NCI-H2107 treated with DMSO at 0.1 percent for 48 hours (cell line): ENCODE measurements around the gene LGALS3BP.
A peak's percentile ranks its signal among the peaks of the same experiment; 100 is the strongest.
"Not testable (repeated sequence)": the region's sequence is repeated elsewhere in the genome, so short reads cannot be mapped to it uniquely, and the experiment has no call there.

Experiments
- DNase-seq: peaks from one replicate; lab custom pipeline; 2025; ENCODE audit not compliant: unreplicated experiment; lab: John Stamatoyannopoulos, UW

Gene LGALS3BP, protein sequence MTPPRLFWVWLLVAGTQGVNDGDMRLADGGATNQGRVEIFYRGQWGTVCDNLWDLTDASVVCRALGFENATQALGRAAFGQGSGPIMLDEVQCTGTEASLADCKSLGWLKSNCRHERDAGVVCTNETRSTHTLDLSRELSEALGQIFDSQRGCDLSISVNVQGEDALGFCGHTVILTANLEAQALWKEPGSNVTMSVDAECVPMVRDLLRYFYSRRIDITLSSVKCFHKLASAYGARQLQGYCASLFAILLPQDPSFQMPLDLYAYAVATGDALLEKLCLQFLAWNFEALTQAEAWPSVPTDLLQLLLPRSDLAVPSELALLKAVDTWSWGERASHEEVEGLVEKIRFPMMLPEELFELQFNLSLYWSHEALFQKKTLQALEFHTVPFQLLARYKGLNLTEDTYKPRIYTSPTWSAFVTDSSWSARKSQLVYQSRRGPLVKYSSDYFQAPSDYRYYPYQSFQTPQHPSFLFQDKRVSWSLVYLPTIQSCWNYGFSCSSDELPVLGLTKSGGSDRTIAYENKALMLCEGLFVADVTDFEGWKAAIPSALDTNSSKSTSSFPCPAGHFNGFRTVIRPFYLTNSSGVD

DNA sequence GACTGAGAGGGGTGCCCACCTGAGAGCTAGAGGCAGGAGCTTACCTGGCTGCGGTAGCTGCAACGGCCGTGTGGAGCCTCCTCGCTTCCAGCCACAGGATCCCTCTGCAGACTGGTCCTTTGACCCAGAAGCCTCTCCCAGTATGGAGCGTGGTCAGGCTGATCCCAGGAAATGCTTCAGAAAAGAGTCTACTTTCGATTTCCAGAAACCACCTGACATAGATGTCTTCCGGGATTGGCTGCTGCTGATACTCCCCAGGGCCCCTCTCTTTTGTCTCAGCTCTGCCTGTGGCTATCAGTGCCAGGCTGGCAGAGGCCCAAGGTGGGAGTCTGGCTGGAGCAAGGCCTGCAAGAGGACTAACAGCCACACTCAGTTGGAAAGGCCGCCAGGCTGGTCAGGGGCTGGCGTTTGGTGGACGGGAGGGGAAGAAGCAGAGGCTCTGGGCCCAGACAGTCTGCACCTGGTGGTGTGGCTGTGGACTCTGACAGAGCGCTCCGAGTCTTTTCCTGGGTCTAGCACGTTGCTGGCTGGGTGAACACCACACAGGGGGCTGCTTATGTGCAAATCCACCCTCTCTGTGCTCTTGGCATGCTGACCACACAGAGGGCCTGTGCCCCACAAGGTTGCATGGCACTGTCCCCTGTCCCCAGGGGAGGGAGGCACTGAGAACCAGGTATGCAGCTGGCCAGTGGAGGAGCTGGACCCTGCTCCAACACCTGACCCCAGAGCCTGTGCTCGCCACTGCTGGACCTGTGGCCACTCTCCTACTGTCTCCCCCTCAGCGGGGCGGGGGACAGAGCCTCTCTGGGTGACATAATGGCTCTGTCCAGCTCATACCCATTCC, at the start of gene LGALS3BP:
TSS of gene LGALS3BP (minus strand) at position 144 of the 844 bp plus-strand sequence. CDS start 2,732 bp downstream, outside the sequence.
- peak; percentile 92 for DNase-seq

DNA sequence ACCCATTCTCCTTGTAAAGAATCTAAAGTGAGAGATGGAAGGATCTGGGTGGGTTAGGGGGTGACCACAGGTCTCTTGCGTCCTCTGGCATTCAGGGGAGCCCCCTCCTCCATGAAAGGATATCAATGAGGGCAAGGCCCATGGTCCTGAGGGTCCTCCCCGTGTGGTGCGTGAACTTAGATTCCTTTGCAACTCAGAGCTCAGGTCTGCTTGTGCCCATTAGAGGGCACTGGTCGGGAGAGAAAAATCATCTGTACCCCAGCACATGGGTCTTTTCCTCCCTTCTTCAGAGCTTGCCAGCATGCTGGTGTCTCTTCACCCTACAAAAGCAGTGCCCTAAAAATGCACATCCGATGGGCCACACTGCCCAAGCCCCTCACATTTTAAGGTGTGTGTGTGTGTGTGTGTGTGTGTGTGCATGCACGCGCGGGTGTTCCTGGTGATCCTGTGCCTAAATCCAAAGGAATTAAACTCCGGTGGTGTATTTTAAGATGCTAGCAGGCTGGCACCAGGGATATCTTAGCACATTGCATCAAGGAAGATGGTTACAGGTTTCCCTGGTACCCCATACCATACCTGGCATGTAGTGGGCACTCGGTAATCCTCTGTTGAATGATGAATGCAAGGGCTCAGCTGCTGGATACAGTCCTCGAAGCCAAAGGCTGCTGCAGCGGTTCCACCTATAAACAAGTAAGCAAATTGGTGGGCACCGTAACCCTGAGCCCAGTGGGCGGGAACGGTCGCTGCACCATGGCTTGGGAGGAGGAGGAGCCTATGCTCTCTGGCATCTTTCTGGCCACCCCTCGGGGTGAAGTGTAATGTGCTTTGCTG, 49.0 kb upstream of the LGALS3BP start:
- DNase-seq = no peak

DNA sequence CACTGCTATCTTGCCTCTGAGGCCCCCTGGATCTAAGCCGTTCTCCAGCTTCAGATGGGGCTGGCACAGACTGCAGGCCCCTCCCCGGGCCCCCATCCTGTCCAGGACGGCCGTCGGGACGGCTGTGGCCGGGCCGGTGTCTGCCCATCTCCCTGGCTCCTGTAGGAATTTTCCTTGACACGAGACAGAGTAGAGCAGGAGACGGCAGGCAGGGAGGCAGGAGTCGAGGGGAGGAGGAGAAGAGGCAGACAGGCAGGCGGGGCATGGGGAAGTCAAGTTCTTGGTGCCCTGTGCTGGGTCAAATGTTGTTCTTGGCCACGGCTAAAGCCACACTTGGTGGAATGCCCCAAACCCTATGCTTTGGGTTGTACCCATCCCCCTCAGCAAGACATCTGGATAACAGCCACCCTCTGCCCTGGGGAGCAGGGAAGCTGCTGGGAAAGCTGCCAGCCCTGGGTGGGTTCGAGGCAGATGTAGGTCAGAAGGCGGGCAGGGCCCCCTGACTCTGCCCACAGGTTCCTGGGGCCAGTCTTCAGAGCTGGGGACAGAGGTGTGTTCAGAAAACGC, 48.3 kb upstream of the LGALS3BP start:
- no peak for DNase-seq

DNA sequence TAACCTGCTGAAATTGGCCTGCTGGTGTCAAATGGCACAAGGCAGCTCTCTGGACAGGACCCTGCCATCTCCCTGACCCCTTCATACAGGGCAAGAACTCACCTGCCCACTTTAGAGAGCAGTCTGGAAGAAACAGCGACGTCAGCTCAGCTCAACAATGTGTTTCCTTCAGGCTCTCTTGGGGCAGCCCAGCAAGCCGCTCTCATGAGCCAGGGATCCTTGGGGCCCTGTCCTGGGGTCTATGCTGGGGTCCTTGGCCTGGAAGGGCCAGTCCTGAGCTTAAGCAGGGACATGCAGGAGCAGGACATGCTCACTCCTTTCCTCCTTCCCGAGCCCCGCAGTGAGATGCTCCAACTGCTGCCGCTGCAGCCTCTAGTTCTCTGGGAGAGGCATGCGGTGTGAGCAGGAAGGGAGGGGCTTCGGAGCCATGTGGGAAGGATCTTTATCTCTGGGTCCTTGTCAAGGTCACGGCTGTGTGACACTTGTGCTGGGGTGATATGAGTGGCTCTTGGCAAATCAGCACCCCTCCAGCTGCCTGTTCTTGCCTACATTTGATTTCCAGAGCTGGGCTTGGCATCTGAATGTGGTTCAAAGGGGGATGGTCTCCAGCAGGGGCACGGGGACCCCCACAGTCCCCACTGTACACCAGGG, 47.7 kb upstream of the LGALS3BP start:
- DNase-seq = no peak

DNA sequence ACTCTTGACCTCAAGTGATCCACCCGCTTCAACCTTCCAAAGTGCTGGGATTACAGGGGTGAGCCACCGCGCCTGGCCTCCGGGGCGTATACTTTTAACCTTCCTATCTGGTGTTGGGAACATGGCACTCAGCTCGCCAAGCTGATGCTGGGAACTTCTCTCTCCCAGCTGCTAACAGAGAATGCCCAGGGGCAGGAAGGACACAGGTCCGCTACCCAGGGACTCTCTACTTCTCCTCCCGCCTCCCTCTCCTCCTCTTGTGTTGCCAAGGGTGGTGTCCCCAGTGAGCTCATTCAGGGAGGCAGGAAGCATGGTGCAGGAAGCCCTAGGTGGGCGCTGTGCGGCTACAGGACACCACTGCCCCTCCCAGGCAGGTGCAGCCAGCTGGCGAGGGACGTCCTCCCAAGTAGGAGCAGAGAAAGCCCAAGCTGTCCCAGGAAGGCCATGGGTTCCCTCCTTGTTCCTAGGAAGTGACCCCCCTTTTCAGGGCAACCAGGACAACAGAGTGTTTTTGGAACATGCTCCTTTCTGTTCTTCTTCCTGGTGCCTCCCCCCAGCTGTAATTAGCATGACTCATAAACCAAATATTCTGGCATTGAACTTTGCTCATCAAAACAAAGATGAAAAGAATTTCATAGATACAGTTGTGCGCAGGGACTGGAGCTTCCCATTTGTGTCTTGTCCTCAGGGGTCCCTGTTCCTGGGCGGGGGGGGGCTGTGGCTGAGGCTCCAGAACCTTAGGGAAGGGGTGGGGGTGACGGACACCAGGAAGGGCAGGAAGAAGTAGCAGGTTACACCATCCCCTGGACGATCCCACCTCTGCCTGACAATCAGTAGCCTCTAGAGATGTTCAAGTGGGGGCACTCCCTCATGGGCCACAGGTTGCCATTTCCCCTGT, 46.9 kb upstream of the LGALS3BP start:
- no peak for DNase-seq

DNA sequence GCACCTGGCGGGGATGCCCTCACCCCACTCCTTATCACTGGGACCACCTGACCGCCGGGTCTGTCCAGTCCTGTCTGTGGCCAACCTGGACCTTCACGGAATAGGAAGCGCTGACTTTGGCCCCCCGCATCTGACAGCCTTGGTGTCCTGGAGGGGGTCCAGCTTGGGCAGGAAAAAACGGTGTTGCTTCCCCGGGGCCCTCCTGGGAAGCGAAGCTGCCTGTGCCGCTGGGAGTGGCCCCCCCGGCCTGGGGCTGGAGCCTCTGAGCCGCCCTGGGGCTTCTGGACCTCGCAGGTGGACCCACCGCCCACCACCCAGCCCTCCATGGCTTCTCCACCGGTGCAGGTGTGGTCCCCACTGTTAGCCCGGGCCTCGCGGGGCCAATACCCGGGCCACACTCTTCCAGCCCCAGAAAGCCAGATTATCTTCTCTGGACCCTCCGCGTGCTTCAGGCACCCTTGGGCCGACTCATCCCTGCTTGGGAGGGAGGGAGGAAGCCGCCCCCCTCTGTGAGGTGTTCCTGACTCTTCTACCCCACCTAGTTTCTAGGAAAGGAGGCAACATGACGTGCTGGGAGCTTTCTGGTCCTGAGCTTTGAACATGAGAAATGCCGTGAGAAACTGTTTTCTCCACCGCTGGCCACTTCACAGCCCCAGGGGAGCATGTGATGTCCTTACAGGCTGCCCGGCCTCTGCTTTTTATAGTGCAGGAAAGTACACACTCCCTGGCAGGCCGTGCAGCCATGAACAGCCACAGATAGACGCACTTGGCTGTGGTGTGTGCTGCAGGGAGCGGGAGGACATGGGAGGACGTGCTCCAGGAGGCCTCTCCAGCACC, 45.4 kb upstream of the LGALS3BP start:
- no peak for DNase-seq

DNA sequence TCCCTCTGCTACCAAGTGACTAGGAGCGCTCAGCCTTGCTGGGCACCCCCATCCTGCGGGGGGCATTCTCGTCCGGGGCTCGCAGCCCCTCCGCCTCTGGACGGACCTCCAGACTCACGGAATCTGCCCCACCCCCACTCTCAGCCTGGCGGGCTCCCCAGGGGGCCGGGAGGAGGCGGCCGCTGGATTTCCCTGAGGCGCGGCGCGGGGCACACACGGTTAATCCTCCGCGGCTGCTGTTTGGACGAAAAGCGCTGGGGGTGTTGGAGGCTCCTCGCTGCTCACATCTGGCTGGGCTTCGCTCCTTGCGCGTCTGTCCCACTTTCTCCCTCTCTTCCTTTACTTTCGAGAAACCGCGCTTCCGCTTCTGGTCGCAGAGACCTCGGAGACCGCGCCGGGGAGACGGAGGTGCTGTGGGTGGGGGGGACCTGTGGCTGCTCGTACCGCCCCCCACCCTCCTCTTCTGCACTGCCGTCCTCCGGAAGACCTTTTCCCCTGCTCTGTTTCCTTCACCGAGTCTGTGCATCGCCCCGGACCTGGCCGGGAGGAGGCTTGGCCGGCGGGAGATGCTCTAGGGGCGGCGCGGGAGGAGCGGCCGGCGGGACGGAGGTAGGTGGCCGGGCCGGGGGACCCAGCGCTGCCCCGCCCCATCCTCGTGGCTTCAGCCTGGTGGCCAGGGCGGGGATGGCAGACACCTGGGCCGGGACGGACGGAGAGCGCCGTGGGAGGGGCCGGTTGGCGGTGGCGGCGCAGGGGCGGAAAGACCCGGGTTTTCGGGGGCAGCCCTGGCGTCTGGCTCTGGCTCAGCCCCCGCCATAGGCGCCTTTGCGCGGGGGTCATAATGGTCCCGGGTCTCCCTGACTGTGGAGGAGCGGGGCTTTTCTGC, 44.4 kb upstream of the LGALS3BP start, which contains the start of gene C1QTNF1:
TSS of gene C1QTNF1 (plus strand) at position 284 of the 886 bp plus-strand sequence. CDS start 19,800 bp downstream, outside the sequence.
- DNase-seq = no peak

DNA sequence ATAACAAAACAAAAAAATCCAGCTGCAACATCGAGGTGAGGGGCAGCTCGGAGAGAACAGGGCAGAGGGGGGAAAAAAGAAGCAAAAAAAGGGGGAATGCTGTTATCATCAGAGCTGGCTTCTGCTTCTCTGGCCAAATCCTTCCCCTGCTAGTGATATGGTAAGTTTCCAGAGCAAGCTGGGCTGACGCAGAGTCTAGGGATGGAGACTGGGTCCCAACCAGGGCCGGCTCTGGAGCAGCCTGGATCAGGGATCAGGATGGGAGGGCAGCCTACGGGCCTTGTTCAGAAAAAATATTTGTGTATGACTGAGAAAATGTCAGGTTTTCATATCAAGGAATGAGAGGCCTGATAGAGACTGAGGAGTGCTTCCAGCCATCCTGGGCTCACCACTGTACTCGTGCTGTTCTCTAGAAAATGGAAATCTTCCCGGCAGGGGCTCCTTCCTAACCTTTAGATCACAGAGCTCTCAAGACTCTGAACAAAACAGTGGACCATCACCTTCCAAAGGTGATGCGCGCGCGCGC, 43.5 kb upstream of the LGALS3BP start:
- no peak for DNase-seq

DNA sequence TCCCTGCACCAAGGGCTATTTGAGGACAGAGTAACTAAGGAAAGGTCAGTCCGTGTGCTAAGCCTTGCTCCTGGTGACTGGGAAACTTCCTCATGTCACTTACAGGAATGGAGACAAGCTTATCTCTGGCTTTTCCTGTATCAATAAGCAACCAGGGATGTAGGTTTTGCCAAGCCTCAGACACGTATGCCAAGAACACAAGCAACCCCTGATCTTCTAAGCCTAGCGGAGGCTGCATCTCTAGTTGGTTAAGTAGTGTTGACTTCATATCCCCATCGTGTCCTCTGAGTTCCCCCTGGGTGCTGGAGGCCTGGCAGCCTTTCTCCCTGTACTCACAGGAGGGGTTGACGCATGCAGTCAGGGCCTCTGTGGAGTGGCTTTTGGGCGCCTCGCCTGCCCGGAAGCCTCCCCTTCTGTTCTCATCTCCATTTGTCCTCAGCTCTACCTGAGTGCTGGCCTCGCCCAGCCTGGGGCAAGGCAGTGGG, 42.8 kb upstream of the LGALS3BP start:
- DNase-seq = no peak

DNA sequence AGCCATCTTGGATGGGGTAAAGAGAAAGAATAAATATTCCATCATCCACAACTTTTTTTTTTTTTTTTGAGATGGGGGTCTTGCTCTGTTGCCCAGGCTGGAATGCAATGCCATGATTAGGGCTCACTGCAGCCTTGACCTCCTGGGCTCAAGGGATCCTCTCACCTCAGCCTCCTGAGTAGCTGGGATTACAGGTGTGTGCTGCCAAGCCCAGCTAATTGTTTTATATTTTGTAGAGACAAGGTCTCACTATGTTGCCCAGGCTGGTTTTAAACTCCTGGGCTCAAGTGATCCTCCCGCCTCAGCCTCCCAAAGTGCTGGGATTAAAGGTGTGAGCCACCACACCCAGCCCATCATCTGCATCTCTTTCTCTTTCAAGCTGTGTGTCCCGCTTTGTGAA, 42.2 kb upstream of the LGALS3BP start:
- DNase-seq = not testable (repeated sequence)

DNA sequence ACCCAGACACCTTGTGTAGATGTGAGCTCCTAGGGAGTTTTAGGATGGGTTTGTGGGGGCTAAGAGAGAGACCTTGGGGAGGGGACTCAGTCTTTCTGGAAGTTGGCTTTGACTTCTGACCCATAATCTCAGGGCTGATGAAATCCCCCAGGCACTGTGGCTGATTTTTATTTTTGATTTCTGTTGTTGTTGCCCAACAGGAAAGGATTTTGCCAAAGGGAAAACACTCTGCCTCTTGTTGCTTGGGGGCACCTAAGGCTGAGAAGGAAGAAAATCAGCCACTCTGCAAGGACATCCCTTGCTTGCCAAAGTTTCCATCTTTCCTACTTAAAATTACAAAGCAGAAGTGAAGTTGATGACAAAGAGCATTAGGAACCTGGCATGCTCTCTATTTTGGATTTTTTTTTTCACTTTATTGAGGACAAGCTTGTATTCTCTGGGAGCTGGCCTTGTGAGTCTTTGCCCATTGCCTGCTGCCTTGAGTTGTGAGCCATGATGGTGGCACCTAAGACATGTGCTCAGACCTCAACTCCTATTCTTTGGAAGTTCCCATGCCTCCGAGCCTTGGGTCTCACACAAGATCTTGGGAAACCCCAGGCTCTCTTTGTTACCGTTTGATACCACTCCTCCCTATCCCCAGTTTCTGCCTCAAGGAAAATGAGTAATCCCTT, 41.0 kb upstream of the LGALS3BP start:
- DNase-seq = no peak

DNA sequence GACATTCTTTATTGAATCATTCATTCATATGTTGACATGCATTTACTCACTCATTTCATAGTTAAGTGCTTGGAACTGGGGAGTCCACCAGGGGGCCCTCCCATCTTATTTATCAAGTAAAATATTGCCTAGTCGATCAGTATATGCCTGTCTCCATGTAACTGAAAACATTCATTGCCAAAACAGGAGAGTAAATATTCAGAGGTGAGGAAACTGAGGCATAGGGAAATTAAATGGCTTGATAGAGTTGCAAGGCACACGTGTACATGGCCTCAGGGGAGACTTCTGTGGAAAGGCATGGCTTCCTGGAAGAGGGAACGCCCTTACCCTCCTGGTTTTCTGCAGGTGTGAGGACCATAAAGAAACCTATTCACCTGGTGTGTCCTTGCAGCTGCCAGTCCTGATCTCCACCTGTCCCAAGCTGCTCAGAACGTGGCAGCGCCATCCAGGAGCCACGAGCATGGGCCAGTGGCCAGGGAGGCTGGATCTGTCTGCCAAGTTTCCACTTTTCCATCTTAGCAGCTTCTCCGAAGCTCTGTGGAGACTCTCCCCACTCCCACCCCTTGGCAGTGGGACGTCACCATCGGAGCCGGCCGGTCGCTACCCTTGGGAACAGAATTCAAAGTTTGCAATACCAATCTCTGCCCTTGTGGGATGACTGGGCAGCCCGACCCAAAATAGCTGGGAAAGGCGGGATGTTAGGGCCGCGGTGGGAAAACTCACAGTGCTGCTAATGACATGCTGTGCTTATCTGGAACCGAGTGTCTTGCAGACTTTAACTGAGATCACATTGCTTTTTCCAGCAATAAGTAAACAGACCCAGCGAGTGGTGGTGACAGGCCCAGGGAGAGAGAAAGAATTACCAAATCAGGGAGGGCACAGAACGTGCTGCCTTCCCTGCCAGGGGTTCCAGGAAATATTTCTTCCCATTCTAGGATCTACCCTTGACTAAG, 40.2 kb upstream of the LGALS3BP start:
- no peak for DNase-seq

DNA sequence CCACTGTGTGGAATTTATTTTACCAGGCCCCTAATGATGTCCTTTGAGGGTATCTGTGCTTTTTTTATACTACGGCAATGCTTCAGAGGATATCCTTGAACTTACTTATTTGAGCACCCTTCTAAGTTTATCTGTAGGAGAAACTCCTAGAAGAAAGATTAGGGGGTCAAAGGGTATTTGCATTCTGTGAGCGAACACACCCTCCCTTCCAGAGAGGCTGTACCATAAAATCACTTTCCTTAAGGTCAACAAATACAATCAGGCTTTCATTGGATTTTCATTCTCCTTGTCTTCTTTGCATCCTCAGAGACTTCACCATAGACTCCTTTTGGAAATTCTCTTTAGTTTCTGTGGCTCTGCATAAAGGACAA, 39.5 kb upstream of the LGALS3BP start:
- no peak for DNase-seq

DNA sequence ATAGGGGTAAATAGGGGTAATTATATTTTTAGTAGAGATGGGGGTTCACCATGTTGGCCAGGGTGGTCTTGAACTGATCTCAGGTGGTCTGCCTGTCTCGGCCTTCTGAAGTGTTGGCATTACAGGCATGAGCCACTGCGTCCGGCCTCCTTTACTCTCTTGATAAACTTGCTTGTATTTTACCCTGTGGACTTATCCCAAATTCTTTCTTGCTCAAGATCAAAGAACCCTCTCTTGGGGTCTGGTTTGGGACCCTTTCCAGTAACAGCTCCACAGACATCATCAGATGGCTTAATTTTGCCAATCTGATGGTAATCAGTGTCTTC, 38.6 kb upstream of the LGALS3BP start:
- DNase-seq = no peak
